Ovary (tissue), 9 donors: ENCODE data around the gene ZBTB47. TPM values are rescaled to one million over a fixed set of nuclear protein-coding genes. Genes with fewer than 3 reads are reported as not detected.

Experiments used
- DNase-seq, 5 donors: peaks; one replicate each; pipeline ENCODE4 v3.0.0-alpha.2; 2019 to 2020
- H3K27ac ChIP-seq, 2 donors: fragments of 200-600 bp; one replicate each; pipeline versions ENCODE4 v1.5.1 to v1.8.0; 2019 to 2022
- H3K27me3 ChIP-seq: fragments of 200-600 bp; one replicate; pipeline ENCODE4 v1.8.0; 2022
- H3K36me3 ChIP-seq: fragments of 200-600 bp; sonication (generic); one replicate; pipeline ENCODE4 v1.5.1; 2019
- H3K4me1 ChIP-seq: one replicate; pipeline ENCODE4 v1.8.1; 2013; ENCODE audit warnings: mild to moderate bottlenecking, moderate library complexity; ENCODE audit not compliant: insufficient read depth
- H3K4me3 ChIP-seq: fragments of 200-600 bp; sonication (generic); one replicate; pipeline ENCODE4 v1.5.1; 2017
- H3K9me3 ChIP-seq, 2 donors: fragments of 200-600 bp in 1 of 2; sonication (generic) in 1 of 2; one replicate each; pipeline versions ENCODE4 v1.5.1 to v1.8.1; 2013 to 2019; ENCODE audit warnings: mild to moderate bottlenecking in 1 of 2, moderate library complexity in 1 of 2
- EP300 ChIP-seq: sonication (generic); formaldehyde crosslinking; IDR thresholded peaks from one replicate; pipeline ENCODE4 v1.6.1; 2017; ENCODE audit warnings: antibody characterized with exemption
- POLR2A ChIP-seq: fragments of 450-650 bp; IDR thresholded peaks from one replicate; pipeline ENCODE4 v1.6.1; 2017; ENCODE audit warnings: antibody characterized with exemption, mild to moderate bottlenecking, moderate library complexity
- WGBS, 3 donors: extraction: QIAGEN DNeasy Blood & Tissue Kit in 1 of 3; methylation state at CpG; one replicate each; pipeline versions ENCODE4 v1.1.5 to v1.1.7; 2013 to 2017; 5-methylcytosine and 5-hydroxymethylcytosine counted together
- intact Hi-C, 4 donors: fragments of 100-400 bp; cut with DNase I; formaldehyde crosslinking; loops; one replicate each; pipeline versions ENCODE4 v1.11.0 to v1.15.1; 2022 to 2023
- polyA plus RNA-seq, 2 donors: library from polyadenylated mRNA; stranded (reverse); fragments of 200-250 nt in 1 of 2; fragments of 350-450 nt in 1 of 2; fragmentation: Illumina TruSeq in 1 of 2; extraction: RNeasy Lipid Tissue Mini Kit (QIAGEN cat#74804) in 1 of 2; gene quantifications; one replicate each; pipeline ENCODE4 v1.2.3, GENCODE V29; 2013 to 2014
- total RNA-seq, 7 donors: library from RNA; depleted of rRNA in 2 of 7; stranded (reverse); fragments of >200 nt in 2 of 7; fragmentation: NEBNext Ultra II Directional in 3 of 7; extraction: Animal tissue kit (Norgen Biotek cat#: 25700) in 3 of 7; gene quantifications; one replicate each; pipeline versions ENCODE4 v1.1.0 to v1.2.4, GENCODE V29; 2016 to 2023
- TF ChIP-seq, protein P1 (sequence below), 3 donors: fragments of 450-650 bp in 2 of 3; fragments of 200-600 bp in 1 of 3; IDR thresholded peaks; one replicate each; pipeline versions ENCODE4 v1.5.1 to v1.8.0; 2016 to 2022; ENCODE audit warnings: antibody characterized with exemption in 3 of 3, mild to moderate bottlenecking in 1 of 3
- donor health status: DM: no; HTN: no; CAD: no; lungs with moderate emphysema.
- donor health status: DM: no; HTN: no; CAD: no.
- donor health status: Bipolar disorder and iron deficiency.
- donor health status: DM: yes; HTN: yes; CAD: no.
- donor health status: DM: no; HTN: no; CAD: no.
- donor health status: DM: yes; HTN: yes; CAD: no.

Gene ZBTB47
- total and polyA plus RNA-seq, 9 donors, result 7.7 to 41.9 (median 25.0) TPM

GRCh38 chr3:42712688-42713372 is 59.3 kb downstream of the ZBTB47 start:
- TF ChIP-seq EP300 (no peak), POLR2A (no peak)
- TF ChIP-seq, protein P1, sequence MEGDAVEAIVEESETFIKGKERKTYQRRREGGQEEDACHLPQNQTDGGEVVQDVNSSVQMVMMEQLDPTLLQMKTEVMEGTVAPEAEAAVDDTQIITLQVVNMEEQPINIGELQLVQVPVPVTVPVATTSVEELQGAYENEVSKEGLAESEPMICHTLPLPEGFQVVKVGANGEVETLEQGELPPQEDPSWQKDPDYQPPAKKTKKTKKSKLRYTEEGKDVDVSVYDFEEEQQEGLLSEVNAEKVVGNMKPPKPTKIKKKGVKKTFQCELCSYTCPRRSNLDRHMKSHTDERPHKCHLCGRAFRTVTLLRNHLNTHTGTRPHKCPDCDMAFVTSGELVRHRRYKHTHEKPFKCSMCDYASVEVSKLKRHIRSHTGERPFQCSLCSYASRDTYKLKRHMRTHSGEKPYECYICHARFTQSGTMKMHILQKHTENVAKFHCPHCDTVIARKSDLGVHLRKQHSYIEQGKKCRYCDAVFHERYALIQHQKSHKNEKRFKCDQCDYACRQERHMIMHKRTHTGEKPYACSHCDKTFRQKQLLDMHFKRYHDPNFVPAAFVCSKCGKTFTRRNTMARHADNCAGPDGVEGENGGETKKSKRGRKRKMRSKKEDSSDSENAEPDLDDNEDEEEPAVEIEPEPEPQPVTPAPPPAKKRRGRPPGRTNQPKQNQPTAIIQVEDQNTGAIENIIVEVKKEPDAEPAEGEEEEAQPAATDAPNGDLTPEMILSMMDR (IDR thresholded peaks at IDR 0.05), result no peak
- Histone ChIP-seq H3K27me3 (no peaks in the 10 kb centered on the region), H3K4me3 (no peak overlapping the region), H3K9me3 (no peaks in the 10 kb centered on the region), H3K4me1 (no peaks in the 10 kb centered on the region), H3K36me3 (no peaks in the 10 kb centered on the region), H3K27ac (no peak overlapping the region)
- WGBS, 3 donors, result 67 to 78% (median 68%) methylated on average over 5 of the region's 5 CpGs
- peak in 2 of 5 donors; percentile 1 to 6 for DNase-seq
- intact Hi-C loops, result no loop called here

- intact Hi-C loops, result no loop called here
- H3K27me3 ChIP-seq, result no peaks in the 10 kb centered on the region
- no peak overlapping the region for H3K27ac ChIP-seq
- no peaks in the 10 kb centered on the region for H3K4me1 ChIP-seq
- no peaks in the 10 kb centered on the region for H3K36me3 ChIP-seq
- TF ChIP-seq, protein P1 (IDR thresholded peaks at IDR 0.05), result no peak
- 82 to 93% (median 86%) methylated on average over 2 of the region's 2 CpGs for WGBS, 3 donors
- H3K9me3 ChIP-seq, result no peaks in the 10 kb centered on the region
- H3K4me3 ChIP-seq, result no peak overlapping the region
- DNase-seq, result peak in 1 of 5 donors; percentile 2
Observed at GRCh38 chr3:42713747-42714146, 60.2 kb downstream of the ZBTB47 start.

DNA sequence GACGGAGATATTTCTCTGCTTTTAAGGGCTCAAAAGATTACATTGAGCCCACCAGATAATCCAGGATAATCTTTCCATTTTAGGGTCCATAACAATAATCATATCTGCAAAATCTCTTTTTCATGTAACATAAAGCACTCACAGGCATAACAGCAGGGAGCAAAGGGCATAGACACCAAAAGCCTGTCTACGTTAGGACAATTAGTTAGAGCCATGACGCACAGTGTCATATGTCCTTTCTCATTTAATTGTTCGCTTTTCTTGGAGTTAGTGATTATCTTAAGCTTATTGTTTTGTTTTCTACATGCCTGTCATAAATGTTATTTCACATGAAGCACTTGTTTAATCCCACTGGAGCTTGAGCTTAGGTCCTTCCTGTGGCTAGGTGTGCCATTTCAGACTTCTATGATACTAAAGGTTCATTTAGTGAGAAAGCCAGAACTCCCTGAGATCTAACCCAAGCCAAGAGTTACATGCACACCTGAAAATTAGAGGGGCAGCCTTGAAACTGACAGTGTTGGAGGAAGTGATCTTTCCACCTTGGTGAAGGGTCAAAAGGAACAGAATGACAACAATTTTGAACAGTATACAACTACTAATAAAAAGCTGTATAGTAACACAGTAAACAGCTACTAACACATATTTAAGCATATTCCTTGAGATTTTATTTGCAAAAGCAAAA is 60.8 kb downstream of the ZBTB47 start:
- no peak overlapping the region for H3K4me3 ChIP-seq
- H3K4me1 ChIP-seq, result no peaks in the 10 kb centered on the region
- no peak overlapping the region for H3K27ac ChIP-seq
- intact Hi-C loops, result no loop called here
- WGBS, 3 donors, result 80 to 87% (median 83%) methylated on average over 4 of the region's 4 CpGs
- no peak for DNase-seq
- TF ChIP-seq, protein P1 (IDR thresholded peaks at IDR 0.05), result no peak
- TF ChIP-seq POLR2A, result no peak
- no peak for TF ChIP-seq EP300
- H3K27me3 ChIP-seq, result no peaks in the 10 kb centered on the region
- no peaks in the 10 kb centered on the region for H3K36me3 ChIP-seq
- no peaks in the 10 kb centered on the region for H3K9me3 ChIP-seq

Other genes starting within 250 kb of the ZBTB47 start
- not detected for gene LYZL4, start 243.1 kb upstream of the ZBTB47 start, total RNA-seq
- gene LYZL4, start 243.1 kb upstream of the ZBTB47 start, polyA plus RNA-seq, result not detected
- 1 to 10 TPM in 2 of 7 donors, under 1 TPM in 5; 0.12 to 2.0 (median 0.25) TPM for gene VIPR1, start 151.1 kb upstream of the ZBTB47 start, total RNA-seq
- 1 to 10 TPM in 1 of 2 donors, under 1 TPM in 1; 0.47 to 2.2 TPM for gene VIPR1, start 151.1 kb upstream of the ZBTB47 start, polyA plus RNA-seq
- gene SEC22C, start 71.7 kb upstream of the ZBTB47 start, total RNA-seq, result 10 to 100 TPM; 33.7 to 68.5 (median 46.0) TPM
- 10 to 100 TPM; 31.4 to 53.7 TPM for gene SEC22C, start 71.7 kb upstream of the ZBTB47 start, polyA plus RNA-seq
- 10 to 100 TPM; 17.9 to 22.8 (median 20.2) TPM for gene SS18L2, start 62.8 kb upstream of the ZBTB47 start, total RNA-seq
- gene SS18L2, start 62.8 kb upstream of the ZBTB47 start, polyA plus RNA-seq, result 10 to 100 TPM; 21.9 to 24.5 TPM
- gene NKTR, start 53.0 kb upstream of the ZBTB47 start, total RNA-seq, result 100 to 1,000 TPM in 1 of 7 donors, 10 to 100 TPM in 6; 68.6 to 114 (median 89.7) TPM
- 10 to 100 TPM; 26.2 to 61.5 TPM for gene NKTR, start 53.0 kb upstream of the ZBTB47 start, polyA plus RNA-seq
- gene KLHL40, start 31.8 kb downstream of the ZBTB47 start, total RNA-seq, result not detected
- not detected for gene KLHL40, start 31.8 kb downstream of the ZBTB47 start, polyA plus RNA-seq
- 1 to 10 TPM in 1 of 7 donors, under 1 TPM in 2, not detected in 4; 0.25 to 1.3 (median 0.79) TPM for gene HHATL, start 49.1 kb downstream of the ZBTB47 start, total RNA-seq
- under 1 TPM in 1 of 2 donors, not detected in 1; 0.12 TPM for gene HHATL, start 49.1 kb downstream of the ZBTB47 start, polyA plus RNA-seq
- gene CCDC13, start 119.6 kb downstream of the ZBTB47 start, total RNA-seq, result 1 to 10 TPM in 3 of 7 donors, under 1 TPM in 4; 0.24 to 5.7 (median 0.60) TPM
- gene CCDC13, start 119.6 kb downstream of the ZBTB47 start, polyA plus RNA-seq, result 1 to 10 TPM in 1 of 2 donors, under 1 TPM in 1; 0.75 to 1.6 TPM
- 10 to 100 TPM; 44.6 to 88.8 (median 65.4) TPM for gene HIGD1A, start 150.8 kb downstream of the ZBTB47 start, total RNA-seq
- 100 to 1,000 TPM in 1 of 2 donors, 10 to 100 TPM in 1; 63.9 to 126 TPM for gene HIGD1A, start 150.8 kb downstream of the ZBTB47 start, polyA plus RNA-seq
- gene ACKR2, start 155.7 kb downstream of the ZBTB47 start, total RNA-seq, result 1 to 10 TPM in 4 of 7 donors, under 1 TPM in 3; 0.33 to 4.4 (median 1.0) TPM
- 1 to 10 TPM in 1 of 2 donors, under 1 TPM in 1; 0.82 to 2.7 TPM for gene ACKR2, start 155.7 kb downstream of the ZBTB47 start, polyA plus RNA-seq
- under 1 TPM in 2 of 7 donors, not detected in 5; 0.05 to 0.46 TPM for gene CYP8B1, start 222.2 kb downstream of the ZBTB47 start, total RNA-seq
- gene CYP8B1, start 222.2 kb downstream of the ZBTB47 start, polyA plus RNA-seq, result not detected